ENCODE data around the gene SEC63. TPM values are rescaled to one million over a fixed set of nuclear protein-coding genes. Genes with fewer than 3 reads are reported as not detected.

Gene SEC63
- polyA plus RNA-seq, 1 donor, result 67.0 TPM

DNA sequence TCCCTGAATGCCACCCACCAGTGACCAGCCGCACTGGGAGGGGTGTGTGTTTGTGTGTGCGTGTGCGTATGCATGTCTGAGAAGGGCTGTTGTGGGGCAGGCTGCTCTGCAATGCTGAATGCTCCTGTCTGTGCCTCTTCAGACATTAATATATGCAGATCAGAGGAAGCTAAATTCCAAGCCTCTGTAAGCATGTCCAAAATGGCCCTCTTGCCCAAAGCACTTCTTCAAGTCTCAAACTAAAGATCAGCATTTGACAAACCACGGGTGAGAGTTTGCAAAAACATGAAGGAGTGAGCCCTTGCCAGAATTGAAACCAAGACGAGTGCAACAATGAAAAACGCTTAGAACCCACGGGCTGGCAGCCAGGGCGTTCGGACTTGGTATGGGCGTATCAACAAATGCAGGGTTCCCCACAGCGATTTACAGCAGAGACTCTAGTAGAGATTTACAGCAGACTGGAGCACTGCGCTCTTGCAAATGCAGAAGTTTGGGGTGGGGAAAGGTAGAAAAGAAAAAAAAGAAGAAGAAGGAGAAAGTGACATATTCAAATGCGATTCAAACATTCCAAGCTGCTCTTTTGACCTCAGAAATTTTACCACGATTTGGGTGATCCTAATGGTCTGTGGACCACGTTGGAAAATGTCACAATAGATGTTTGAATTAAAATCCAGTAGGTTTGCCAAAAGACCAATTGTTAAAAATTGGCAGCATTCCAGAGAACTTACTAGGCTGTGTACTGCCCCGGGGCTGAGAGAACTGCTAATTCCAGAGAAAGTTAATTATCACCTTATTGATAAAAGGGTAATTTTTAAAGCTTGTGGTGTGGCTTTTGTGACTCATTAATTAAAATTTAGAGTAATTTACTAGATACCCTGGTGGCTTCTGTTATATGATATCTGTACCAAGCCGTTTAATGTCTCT, 137.4 kb downstream of the SEC63 start:
- DNase-seq, result no peak
- WGBS (ENCODE audit: insufficient coverage, low lambda C conversion rate), result 49% methylated on average over 3 of the region's 17 CpGs

GRCh38 chr6:107819964-107820337, 138.1 kb downstream of the SEC63 start:
- Histone ChIP-seq H3K36me3 (ENCODE audit: control insufficient read depth, insufficient read depth, low read length) (no peaks in the 10 kb centered on the region), H3K4me3 (ENCODE audit: low read length) (no peak overlapping the region), H3K27me3 (ENCODE audit: control insufficient read depth, insufficient read depth, low read length) (no peaks in the 10 kb centered on the region), H3K4me1 (ENCODE audit: control insufficient read depth, insufficient read depth, low read length) (peaks cover 10% of the 10 kb centered on the region), H3K27ac (ENCODE audit: low read length) (no peak overlapping the region), H3K9me3 (ENCODE audit: control insufficient read depth, low read depth, low read length) (no peaks in the 10 kb centered on the region)
- DNase-seq, result no peak
- WGBS (ENCODE audit: insufficient coverage, low lambda C conversion rate), result no CpG with 5 or more reads among the region's 5 CpGs

More for the DNA sequence above, 137.4 kb downstream of the SEC63 start:
- Histone ChIP-seq H3K9me3 (ENCODE audit: control insufficient read depth, low read depth, low read length) (no peaks in the 10 kb centered on the region), H3K27ac (ENCODE audit: low read length) (no peak overlapping the region), H3K4me1 (ENCODE audit: control insufficient read depth, insufficient read depth, low read length) (peaks cover 10% of the 10 kb centered on the region), H3K27me3 (ENCODE audit: control insufficient read depth, insufficient read depth, low read length) (no peaks in the 10 kb centered on the region), H3K36me3 (ENCODE audit: control insufficient read depth, insufficient read depth, low read length) (no peaks in the 10 kb centered on the region), H3K4me3 (ENCODE audit: low read length) (no peak overlapping the region)

- Histone ChIP-seq H3K9me3 (ENCODE audit: control insufficient read depth, low read depth, low read length) (no peaks in the 10 kb centered on the region), H3K4me1 (ENCODE audit: control insufficient read depth, insufficient read depth, low read length) (peaks cover 10% of the 10 kb centered on the region), H3K27me3 (ENCODE audit: control insufficient read depth, insufficient read depth, low read length) (no peaks in the 10 kb centered on the region), H3K36me3 (ENCODE audit: control insufficient read depth, insufficient read depth, low read length) (no peaks in the 10 kb centered on the region), H3K4me3 (ENCODE audit: low read length) (no peak overlapping the region), H3K27ac (ENCODE audit: low read length) (no peak overlapping the region)
- DNase-seq, result no peak
- no CpG with 5 or more reads among the region's 2 CpGs for WGBS (ENCODE audit: insufficient coverage, low lambda C conversion rate)
Measured at GRCh38 chr6:107819217-107819616, 138.8 kb downstream of the SEC63 start.

DNA sequence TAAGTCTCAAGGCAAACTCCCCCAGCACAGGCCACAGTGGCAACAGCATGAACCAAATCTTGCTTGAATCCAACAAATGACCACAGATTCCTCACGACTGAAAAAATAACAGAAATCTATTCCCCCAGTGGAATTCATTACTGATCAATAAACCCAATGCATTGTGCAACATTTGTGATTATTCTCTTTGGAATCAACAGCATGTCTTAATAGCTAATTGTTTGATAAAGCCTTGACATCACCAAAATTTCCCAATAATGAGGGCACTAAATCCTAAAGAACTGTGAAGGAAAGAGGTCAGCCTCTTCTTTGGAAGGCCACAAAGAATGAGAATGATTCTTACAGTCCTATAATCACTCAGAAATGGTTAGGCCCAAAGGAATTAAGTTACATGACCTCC, 139.7 kb downstream of the SEC63 start:
- no CpG with 5 or more reads among the region's 1 CpG for WGBS (ENCODE audit: insufficient coverage, low lambda C conversion rate)
- Histone ChIP-seq H3K4me3 (ENCODE audit: low read length) (no peak overlapping the region), H3K9me3 (ENCODE audit: control insufficient read depth, low read depth, low read length) (no peaks in the 10 kb centered on the region), H3K36me3 (ENCODE audit: control insufficient read depth, insufficient read depth, low read length) (no peaks in the 10 kb centered on the region), H3K4me1 (ENCODE audit: control insufficient read depth, insufficient read depth, low read length) (peaks cover 10% of the 10 kb centered on the region), H3K27me3 (ENCODE audit: control insufficient read depth, insufficient read depth, low read length) (no peaks in the 10 kb centered on the region), H3K27ac (ENCODE audit: low read length) (no peak overlapping the region)
- no peak for DNase-seq

GRCh38 chr6:107817784-107818183, 140.2 kb downstream of the SEC63 start:
- DNase-seq, result no peak
- 73% methylated on average over 2 of the region's 4 CpGs for WGBS (ENCODE audit: insufficient coverage, low lambda C conversion rate)
- no peak overlapping the region for H3K27ac ChIP-seq (ENCODE audit: low read length)
- peaks cover 10% of the 10 kb centered on the region for H3K4me1 ChIP-seq (ENCODE audit: control insufficient read depth, insufficient read depth, low read length)
- H3K9me3 ChIP-seq (ENCODE audit: control insufficient read depth, low read depth, low read length), result no peaks in the 10 kb centered on the region
- H3K36me3 ChIP-seq (ENCODE audit: control insufficient read depth, insufficient read depth, low read length), result no peaks in the 10 kb centered on the region
- H3K27me3 ChIP-seq (ENCODE audit: control insufficient read depth, insufficient read depth, low read length), result no peaks in the 10 kb centered on the region
- no peak overlapping the region for H3K4me3 ChIP-seq (ENCODE audit: low read length)

Other genes with a start within 250 kb of the SEC63 start
- 19.6 TPM for gene SCML4, start 133.9 kb downstream of the SEC63 start, polyA plus RNA-seq
- gene OSTM1, start 116.5 kb upstream of the SEC63 start, polyA plus RNA-seq, result 20.4 TPM
- gene NR2E1, start 207.8 kb upstream of the SEC63 start, polyA plus RNA-seq, result not detected

All from large intestine (tissue), 3 donors.